HepG2 (cell line): ENCODE measurements around the gene TTPAL. TPM values are rescaled to one million over a fixed set of nuclear protein-coding genes. Genes with fewer than 3 reads are reported as not detected.

Source experiments
- BCL3 ChIP-seq: sonication (generic); formaldehyde crosslinking; IDR thresholded peaks from 2 replicates; pipeline ENCODE4 v1.5.1; 2020; ENCODE audit warnings: mild to moderate bottlenecking, missing genetic modification reagents, moderate library complexity
- CC2D1A ChIP-seq: sonication (generic); formaldehyde crosslinking; IDR thresholded peaks from 2 replicates; pipeline ENCODE4 v1.8.1; 2023; ENCODE audit warnings: mild to moderate bottlenecking, missing genetic modification reagents
- KLF12 ChIP-seq: sonication (generic); formaldehyde crosslinking; IDR thresholded peaks from 2 replicates; pipeline ENCODE4 v1.4.0; 2020; ENCODE audit warnings: missing genetic modification reagents, borderline replicate concordance
- MLX ChIP-seq: IDR thresholded peaks from 2 replicates; pipeline ENCODE4 v1.6.1; 2016
- MTA1 ChIP-seq: sonication (generic); formaldehyde crosslinking; IDR thresholded peaks from 2 replicates; pipeline ENCODE4 v1.4.0; 2020; ENCODE audit warnings: missing genetic modification reagents, mild to moderate bottlenecking, borderline replicate concordance
- MTA3 ChIP-seq: sonication (generic); formaldehyde crosslinking; IDR thresholded peaks from 2 replicates; pipeline ENCODE4 v1.4.0; 2020; ENCODE audit warnings: missing genetic modification reagents
- NFKB2 ChIP-seq: sonication (generic); formaldehyde crosslinking; IDR thresholded peaks from 2 replicates; pipeline ENCODE4 v1.4.0; 2020; ENCODE audit warnings: missing genetic modification reagents, borderline replicate concordance
- NPAS2 ChIP-seq: sonication (generic); formaldehyde crosslinking; IDR thresholded peaks from 2 replicates; pipeline ENCODE4 v1.8.0; 2022; ENCODE audit warnings: mild to moderate bottlenecking, missing genetic modification reagents, borderline replicate concordance
- PHB2 ChIP-seq: fragments of 450-650 bp; IDR thresholded peaks from 2 replicates; pipeline ENCODE4 v1.6.1; 2018; ENCODE audit not compliant: partially characterized antibody
- RORA ChIP-seq: sonication (generic); formaldehyde crosslinking; IDR thresholded peaks from 2 replicates; pipeline ENCODE4 v1.5.0; 2020; ENCODE audit warnings: mild to moderate bottlenecking, missing genetic modification reagents, moderate library complexity
- SOX13 ChIP-seq, 3 experiments: fragments of 450-650 bp in 1 of 3; sonication (generic) in 1 of 3; formaldehyde crosslinking in 1 of 3; IDR thresholded peaks in 2 of 3; conservative IDR thresholded peaks in 1 of 3; 2 replicates each; pipeline versions ENCODE4 v1.5.0 to v1.6.1; 2016 to 2020; ENCODE audit warnings: antibody characterized with exemption in 1 of 3, mild to moderate bottlenecking in 1 of 3, missing compliant biosample characterization in 1 of 3, missing genetic modification reagents in 1 of 3, moderate library complexity in 1 of 3
- SRSF4 ChIP-seq: fragments of 200-400 bp; formaldehyde crosslinking; IDR thresholded peaks from one replicate; pipeline ENCODE4 v1.6.1; 2018; ENCODE audit warnings: mild to moderate bottlenecking, low read depth, low read length, moderate library complexity; ENCODE audit not compliant: poor library complexity, severe bottlenecking
- TAF1 ChIP-seq: sonication (generic); formaldehyde crosslinking; IDR thresholded peaks from 2 replicates; pipeline ENCODE4 v1.4.0; 2020; ENCODE audit warnings: missing genetic modification reagents
- ZKSCAN8 ChIP-seq: IDR thresholded peaks from 2 replicates; pipeline ENCODE4 v1.6.1; 2016; ENCODE audit warnings: borderline replicate concordance, missing genetic modification reagents, missing compliant biosample characterization
- ZMAT3 ChIP-seq: sonication (generic); formaldehyde crosslinking; conservative IDR thresholded peaks from 2 replicates; pipeline ENCODE4 v1.7.0; 2021; ENCODE audit warnings: missing genetic modification reagents
- ZMYM3 ChIP-seq: sonication (generic); formaldehyde crosslinking; IDR thresholded peaks from 2 replicates; pipeline ENCODE4 v1.5.1; 2020; ENCODE audit warnings: mild to moderate bottlenecking, missing genetic modification reagents
- ZNF101 ChIP-seq: sonication (generic); formaldehyde crosslinking; IDR thresholded peaks from 2 replicates; pipeline ENCODE4 v1.4.0; 2020; ENCODE audit warnings: mild to moderate bottlenecking, low read depth, missing genetic modification reagents, borderline replicate concordance
- ZNF33A ChIP-seq: sonication (generic); formaldehyde crosslinking; IDR thresholded peaks from 2 replicates; pipeline ENCODE4 v1.5.1; 2020; ENCODE audit warnings: missing genetic modification reagents, mild to moderate bottlenecking, moderate library complexity, borderline replicate concordance
- ZNF430 ChIP-seq: sonication (generic); formaldehyde crosslinking; IDR thresholded peaks from 2 replicates; pipeline ENCODE4 v1.9.0; 2021; ENCODE audit warnings: mild to moderate bottlenecking, missing genetic modification reagents
- polyA plus RNA-seq, 8 experiments: library from polyadenylated mRNA; depleted of rRNA in 3 of 8; stranded (reverse) in 7 of 8; unstranded in 1 of 8; fragments of >200 nt; fragmentation: Illumina TruSeq in 4 of 8; extraction: Trizol in 4 of 8; gene quantifications; 2 replicates each; pipeline versions ENCODE4 v1.2.1 to v1.2.3, GENCODE V29; 2011 to 2016; ENCODE audit warnings: low read depth in 4 of 8, missing spikeins in 1 of 8, mixed read lengths in 1 of 8; ENCODE audit not compliant: insufficient read depth in 1 of 8
- total RNA-seq, 5 experiments: library from RNA; depleted of rRNA; stranded (reverse); fragments of >200 nt; fragmentation: Illumina TruSeq; extraction: Trizol; gene quantifications; 2 replicates each; pipeline ENCODE4 v1.2.3, GENCODE V29; 2016; ENCODE audit warnings: low read depth in 1 of 5
- TF ChIP-seq, protein P1 (sequence below): IDR thresholded peaks from 2 replicates; pipeline ENCODE4 v1.6.1; 2016; ENCODE audit warnings: low read depth, missing genetic modification reagents, missing compliant biosample characterization
- TF ChIP-seq, protein P2 (sequence below): IDR thresholded peaks from 2 replicates; pipeline ENCODE4 v1.6.1; 2016; ENCODE audit warnings: control low read depth

Gene TTPAL
- total and polyA plus RNA-seq, 2 of the 13 experiments (the other 11 are each of a cell fraction or from before 2014, with no cell fraction given), result 4.3 to 18.8 TPM

- TF ChIP-seq, protein P1, sequence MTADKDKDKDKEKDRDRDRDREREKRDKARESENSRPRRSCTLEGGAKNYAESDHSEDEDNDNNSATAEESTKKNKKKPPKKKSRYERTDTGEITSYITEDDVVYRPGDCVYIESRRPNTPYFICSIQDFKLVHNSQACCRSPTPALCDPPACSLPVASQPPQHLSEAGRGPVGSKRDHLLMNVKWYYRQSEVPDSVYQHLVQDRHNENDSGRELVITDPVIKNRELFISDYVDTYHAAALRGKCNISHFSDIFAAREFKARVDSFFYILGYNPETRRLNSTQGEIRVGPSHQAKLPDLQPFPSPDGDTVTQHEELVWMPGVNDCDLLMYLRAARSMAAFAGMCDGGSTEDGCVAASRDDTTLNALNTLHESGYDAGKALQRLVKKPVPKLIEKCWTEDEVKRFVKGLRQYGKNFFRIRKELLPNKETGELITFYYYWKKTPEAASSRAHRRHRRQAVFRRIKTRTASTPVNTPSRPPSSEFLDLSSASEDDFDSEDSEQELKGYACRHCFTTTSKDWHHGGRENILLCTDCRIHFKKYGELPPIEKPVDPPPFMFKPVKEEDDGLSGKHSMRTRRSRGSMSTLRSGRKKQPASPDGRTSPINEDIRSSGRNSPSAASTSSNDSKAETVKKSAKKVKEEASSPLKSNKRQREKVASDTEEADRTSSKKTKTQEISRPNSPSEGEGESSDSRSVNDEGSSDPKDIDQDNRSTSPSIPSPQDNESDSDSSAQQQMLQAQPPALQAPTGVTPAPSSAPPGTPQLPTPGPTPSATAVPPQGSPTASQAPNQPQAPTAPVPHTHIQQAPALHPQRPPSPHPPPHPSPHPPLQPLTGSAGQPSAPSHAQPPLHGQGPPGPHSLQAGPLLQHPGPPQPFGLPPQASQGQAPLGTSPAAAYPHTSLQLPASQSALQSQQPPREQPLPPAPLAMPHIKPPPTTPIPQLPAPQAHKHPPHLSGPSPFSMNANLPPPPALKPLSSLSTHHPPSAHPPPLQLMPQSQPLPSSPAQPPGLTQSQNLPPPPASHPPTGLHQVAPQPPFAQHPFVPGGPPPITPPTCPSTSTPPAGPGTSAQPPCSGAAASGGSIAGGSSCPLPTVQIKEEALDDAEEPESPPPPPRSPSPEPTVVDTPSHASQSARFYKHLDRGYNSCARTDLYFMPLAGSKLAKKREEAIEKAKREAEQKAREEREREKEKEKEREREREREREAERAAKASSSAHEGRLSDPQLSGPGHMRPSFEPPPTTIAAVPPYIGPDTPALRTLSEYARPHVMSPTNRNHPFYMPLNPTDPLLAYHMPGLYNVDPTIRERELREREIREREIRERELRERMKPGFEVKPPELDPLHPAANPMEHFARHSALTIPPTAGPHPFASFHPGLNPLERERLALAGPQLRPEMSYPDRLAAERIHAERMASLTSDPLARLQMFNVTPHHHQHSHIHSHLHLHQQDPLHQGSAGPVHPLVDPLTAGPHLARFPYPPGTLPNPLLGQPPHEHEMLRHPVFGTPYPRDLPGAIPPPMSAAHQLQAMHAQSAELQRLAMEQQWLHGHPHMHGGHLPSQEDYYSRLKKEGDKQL, result no peak
- no peak for TF ChIP-seq MTA1
- TF ChIP-seq ZNF430 (CRISPR knock-in tag), result 0 out of 2 replicates have a peak, but pooled peaks have one; percentile 64
- no peak for TF ChIP-seq SRSF4
- TF ChIP-seq, protein P2, sequence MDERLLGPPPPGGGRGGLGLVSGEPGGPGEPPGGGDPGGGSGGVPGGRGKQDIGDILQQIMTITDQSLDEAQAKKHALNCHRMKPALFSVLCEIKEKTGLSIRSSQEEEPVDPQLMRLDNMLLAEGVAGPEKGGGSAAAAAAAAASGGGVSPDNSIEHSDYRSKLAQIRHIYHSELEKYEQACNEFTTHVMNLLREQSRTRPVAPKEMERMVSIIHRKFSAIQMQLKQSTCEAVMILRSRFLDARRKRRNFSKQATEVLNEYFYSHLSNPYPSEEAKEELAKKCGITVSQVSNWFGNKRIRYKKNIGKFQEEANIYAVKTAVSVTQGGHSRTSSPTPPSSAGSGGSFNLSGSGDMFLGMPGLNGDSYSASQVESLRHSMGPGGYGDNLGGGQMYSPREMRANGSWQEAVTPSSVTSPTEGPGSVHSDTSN (CRISPR knock-in tag), result 0 out of 2 replicates have a peak, but pooled peaks have one; percentile 25
- TF ChIP-seq SOX13 (IDR thresholded peaks at IDR 0.05), result peak; percentile 77
- TF ChIP-seq SOX13 (CRISPR knock-in tag; conservative IDR thresholded peaks at IDR 0.05 in 1 of 2, IDR thresholded peaks at IDR 0.05 in 1 of 2), result peak in 1 of 2 experiments; percentile 86; a peak in 2 of 4 replicates
- TF ChIP-seq MTA3, result no peak
- no peak for TF ChIP-seq CC2D1A
- TF ChIP-seq NPAS2 (CRISPR knock-in tag), result no peak
- TF ChIP-seq BCL3 (CRISPR knock-in tag), result no peak
- no peak for TF ChIP-seq RORA (CRISPR knock-in tag)
- TF ChIP-seq ZNF33A (CRISPR knock-in tag), result peak; percentile 98
- 0 out of 2 replicates have a peak, but pooled peaks have one; percentile 15 for TF ChIP-seq ZKSCAN8
- TF ChIP-seq PHB2, result no peak
- peak; percentile 16; the same call in 1 of the 2 replicates for TF ChIP-seq MLX (CRISPR knock-in tag)
- no peak for TF ChIP-seq TAF1 (CRISPR knock-in tag)
- TF ChIP-seq KLF12 (CRISPR knock-in tag), result no peak
- TF ChIP-seq ZMYM3 (CRISPR knock-in tag), result no peak
- no peak for TF ChIP-seq NFKB2 (CRISPR knock-in tag)
- TF ChIP-seq ZMAT3, result 0 out of 2 replicates have a peak, but pooled peaks have one; percentile 15
- TF ChIP-seq ZNF101, result no peak
These were observed 14.4 kb upstream of the TTPAL start (continued) for GRCh38 chr20:44461142-44461802.
